ENCODE data around the gene SGK1.

GRCh38 chr6:134171517-134171916, 146.4 kb downstream of the SGK1 start:
- TF ChIP-seq CTCF (conservative IDR thresholded peaks at IDR 0.05 in 1 of 2, IDR thresholded peaks at IDR 0.05 in 1 of 2; ENCODE audit: extremely low read depth in 1 of 2, insufficient read depth in 1 of 2, low read depth in 1 of 2, low read length in 2 of 2) (no peak), EZH2 (IDR thresholded peaks at IDR 0.05; ENCODE audit: borderline replicate concordance, low read length) (no peak)

Data from mammary epithelial cell (primary cell).